ENCODE data around the gene AKIRIN1. TPM values are rescaled to one million over a fixed set of nuclear protein-coding genes. Genes with fewer than 3 reads are reported as not detected.
"Not testable (repeated sequence)": the region's sequence is repeated elsewhere in the genome, so short reads cannot be mapped to it uniquely, and the experiment has no call there.

Gene AKIRIN1
- total RNA-seq, 1 donor from 2014 or later = 26.1 TPM

- Histone ChIP-seq H3K9me3 (ENCODE audit: control insufficient read depth in 3 of 3, low read length in 3 of 3) (no peaks in the 10 kb centered on the region), H3K27ac (ENCODE audit: low read depth, low read length) (no peak overlapping the region), H3K9ac (ENCODE audit: low read depth in 1 of 3, low read length in 3 of 3) (no peak overlapping the region), H3K27me3 (ENCODE audit: control insufficient read depth in 3 of 3, insufficient read depth in 3 of 3, low read length in 3 of 3) (no peaks in the 10 kb centered on the region), H3K4me3 (ENCODE audit: low read length in 3 of 3) (no peak overlapping the region), H3K36me3 (ENCODE audit: control insufficient read depth in 3 of 3, insufficient read depth in 3 of 3, low read length in 3 of 3) (peaks cover 0 to 10% (median 0%) of the 10 kb centered on the region in 3 donors), H3K4me1 (ENCODE audit: control insufficient read depth in 3 of 3, insufficient read depth in 3 of 3, low read length in 3 of 3) (peaks cover 6 to 9% (median 8%) of the 10 kb centered on the region in 3 donors)
Measured at GRCh38 chr1:39051956-39052355, 60.9 kb downstream of the AKIRIN1 start.

GRCh38 chr1:39055213-39055710 is 64.2 kb downstream of the AKIRIN1 start:
- not testable (repeated sequence) for H3K36me3 ChIP-seq (ENCODE audit: control insufficient read depth in 3 of 3, insufficient read depth in 3 of 3, low read length in 3 of 3); H3K9ac ChIP-seq (ENCODE audit: low read depth in 1 of 3, low read length in 3 of 3); H3K27me3 ChIP-seq (ENCODE audit: control insufficient read depth in 3 of 3, insufficient read depth in 3 of 3, low read length in 3 of 3); H3K4me3 ChIP-seq (ENCODE audit: low read length in 3 of 3); H3K27ac ChIP-seq (ENCODE audit: low read depth, low read length); H3K9me3 ChIP-seq (ENCODE audit: control insufficient read depth in 3 of 3, low read length in 3 of 3); H3K4me1 ChIP-seq (ENCODE audit: control insufficient read depth in 3 of 3, insufficient read depth in 3 of 3, low read length in 3 of 3)

Small RNA genes lying within 50 kb of the gene (small RNA-seq; reads per million reads assigned to genes)
- gene RF00019 = not detected

Other genes with a start within 250 kb of the AKIRIN1 start
- gene RRAGC, start 131.5 kb upstream of the AKIRIN1 start, total RNA-seq = 17.7 TPM
- 10.4 TPM for gene MYCBP, start 117.9 kb upstream of the AKIRIN1 start, total RNA-seq
- gene GJA9, start 109.7 kb upstream of the AKIRIN1 start, total RNA-seq = not detected
- 0.52 TPM for gene RHBDL2, start 49.4 kb upstream of the AKIRIN1 start, total RNA-seq
- gene NDUFS5, start 35.1 kb downstream of the AKIRIN1 start, total RNA-seq = 503 TPM
- 226 TPM for gene MACF1, start 213.4 kb downstream of the AKIRIN1 start, total RNA-seq

All from skeletal muscle tissue (tissue), 5 donors.